ENCODE results near the gene NEIL1. TPM values are rescaled to one million over a fixed set of nuclear protein-coding genes. Genes with fewer than 3 reads are reported as not detected.
"Not testable (repeated sequence)": the region's sequence is repeated elsewhere in the genome, so short reads cannot be mapped to it uniquely, and the experiment has no call there.

NEIL1 gene
- polyA plus RNA-seq, 2 of the 4 experiments (the other 2 are of a cell fraction): 3.2 to 6.8 TPM

- 78% methylated on average over 6 of the region's 6 CpGs for WGBS (ENCODE audit: missing lambda C conversion rate)
- CTCF ChIA-PET: no interaction called here
- Histone ChIP-seq H3K4me1 (no peaks in the 10 kb centered on the region), H3K4me3 (no peak overlapping the region), H3K4me2 (no peak overlapping the region), H3K27ac (no peak overlapping the region), H3K9me3 (no peaks in the 10 kb centered on the region)
- POLR2A ChIA-PET: no interaction called here
- TF ChIP-seq HOXA7 (CRISPR knock-in tag; IDR thresholded peaks at IDR 0.05) (no peak), ESRRA (IDR thresholded peaks at IDR 0.05; ENCODE audit: borderline replicate concordance, low read length) (no peak), NR3C1 (IDR thresholded peaks at IDR 0.05) (no peak), HOXB5 (CRISPR knock-in tag; IDR thresholded peaks at IDR 0.05) (no peak), CBX8 (IDR thresholded peaks at IDR 0.05) (no peak), JUNB (IDR thresholded peaks at IDR 0.05) (no peak), CEBPB (IDR thresholded peaks at IDR 0.05) (no peak), CHD4 (IDR thresholded peaks at IDR 0.05; ENCODE audit: borderline replicate concordance) (no peak), NPAS2 (CRISPR knock-in tag; IDR thresholded peaks at IDR 0.05; ENCODE audit: borderline replicate concordance) (no peak), CHD2 (IDR thresholded peaks at IDR 0.05; ENCODE audit: low read length, partially characterized antibody) (no peak), JUN (IDR thresholded peaks at IDR 0.05) (no peak), FOXS1 (CRISPR knock-in tag; IDR thresholded peaks at IDR 0.05) (no peak), USF2 (IDR thresholded peaks at IDR 0.05) (no peak)
- ATAC-seq (no peak), FAIRE-seq (no peak), DNase-seq (ENCODE audit: low read depth in 1 of 2, low spot score in 1 of 2) (no peak)
Observed at GRCh38 chr15:75342221-75342620, 4.6 kb upstream of the NEIL1 start.

- not testable (repeated sequence) for H3K4me2 ChIP-seq; DNase-seq (ENCODE audit: low read depth in 1 of 2, low spot score in 1 of 2); FAIRE-seq; H3K27ac ChIP-seq; H3K9me3 ChIP-seq; H3K4me3 ChIP-seq; ATAC-seq; H3K4me1 ChIP-seq
- ChIA-PET POLR2A (interaction anchor here (1.2 kb wide), 1 partner anchor 25 kb away, joined by 3 read pairs; the partner anchor contains the start of gene MAN2C1), CTCF (interaction anchor here (1.2 to 1.7 kb wide), 2 partner anchors 11 to 24 kb away, joined by 4 to 7 read pairs; partner anchors contain the start of gene MAN2C1)
- WGBS (ENCODE audit: missing lambda C conversion rate): 58% methylated on average over 8 of the region's 8 CpGs
Observed at GRCh38 chr15:75343953-75344352, 2.9 kb upstream of the NEIL1 start.

GRCh38 chr15:75347222-75348033 is 589 bp downstream of the NEIL1 start:
- peak overlapping the region; percentile 100 for H3K4me2 ChIP-seq
- ChIA-PET CTCF (interaction anchor here (0.6 to 2.4 kb wide), 6 partner anchors 10 to 397 kb away, joined by 3 to 14 read pairs (median 3); partner anchors contain the start of genes IMP3 and SNUPN), POLR2A (interaction anchor here (1.0 to 2.5 kb wide), 3 partner anchors 8 to 21 kb away, joined by 3 to 13 read pairs (median 3); partner anchors contain the start of gene MAN2C1)
- ATAC-seq (peak; percentile 28 to 62), DNase-seq (ENCODE audit: low read depth in 1 of 2, low spot score in 1 of 2) (peak in 1 of 2 experiments; percentile 55), FAIRE-seq (no peak)
- 34% methylated on average over 25 of the region's 65 CpGs for WGBS (ENCODE audit: missing lambda C conversion rate)
- peaks cover 4% of the 10 kb centered on the region; the same call in 1 of the 3 replicates for H3K4me1 ChIP-seq
- no peaks in the 10 kb centered on the region for H3K9me3 ChIP-seq
- H3K27ac ChIP-seq: peak overlapping the region; percentile 95 to 96
- H3K4me3 ChIP-seq: peak overlapping the region; percentile 91
- TF ChIP-seq HMGXB4 (CRISPR knock-in tag; IDR thresholded peaks at IDR 0.05; ENCODE audit: borderline replicate concordance): 0 out of 2 replicates have a peak, but pooled peaks have one; percentile 51
- TF ChIP-seq FOXS1 (CRISPR knock-in tag; IDR thresholded peaks at IDR 0.05): no peak
- no peak for TF ChIP-seq MAZ (IDR thresholded peaks at IDR 0.05; ENCODE audit: borderline replicate concordance, low read depth, low read length)
- TF ChIP-seq TFCP2L1 (CRISPR knock-in tag; IDR thresholded peaks at IDR 0.05): 0 out of 2 replicates have a peak, but pooled peaks have one; percentile 18
- TF ChIP-seq MAFK (IDR thresholded peaks at IDR 0.05; ENCODE audit: partially characterized antibody): no peak
- TF ChIP-seq TP53 (CRISPR knock-in tag; IDR thresholded peaks at IDR 0.05): no peak
- no peak for TF ChIP-seq EHF (CRISPR knock-in tag; IDR thresholded peaks at IDR 0.05)
- no peak for TF ChIP-seq USF2 (IDR thresholded peaks at IDR 0.05)
- TF ChIP-seq HOXB5 (CRISPR knock-in tag; IDR thresholded peaks at IDR 0.05): no peak
- no peak for TF ChIP-seq EHMT2 (IDR thresholded peaks at IDR 0.05; ENCODE audit: low read depth)
- no peak for TF ChIP-seq E2F6 (IDR thresholded peaks at IDR 0.05; ENCODE audit: borderline replicate concordance, low read depth)
- TF ChIP-seq NPAS2 (CRISPR knock-in tag; IDR thresholded peaks at IDR 0.05; ENCODE audit: borderline replicate concordance): no peak
- peak; percentile 37; the same call in 1 of the 2 replicates for TF ChIP-seq MAX (IDR thresholded peaks at IDR 0.05)
- TF ChIP-seq BCL3 (IDR thresholded peaks at IDR 0.05): no peak
- TF ChIP-seq POLR2AphosphoS2 (conservative IDR thresholded peaks at IDR 0.05; ENCODE audit: low read length): 0 out of 2 replicates have a peak, but pooled peaks have one; percentile 42
- TF ChIP-seq CHD4 (IDR thresholded peaks at IDR 0.05; ENCODE audit: borderline replicate concordance): no peak
- peak; percentile 40; the same call in 1 of the 2 replicates for TF ChIP-seq PHF8 (IDR thresholded peaks at IDR 0.05; ENCODE audit: borderline replicate concordance, low read depth)

Data from A549 (cell line).